ENCODE measurements around the gene MFSD11. TPM values are rescaled to one million over a fixed set of nuclear protein-coding genes. Genes with fewer than 3 reads are reported as not detected.
A peak's percentile ranks its signal among the peaks of the same experiment; 100 is the strongest.

The MFSD11 gene
- total and polyA plus RNA-seq, 2 donors (not counting 3 experiments of a cell fraction or from before 2014, with no cell fraction given): 23.5 to 35.2 TPM

DNA sequence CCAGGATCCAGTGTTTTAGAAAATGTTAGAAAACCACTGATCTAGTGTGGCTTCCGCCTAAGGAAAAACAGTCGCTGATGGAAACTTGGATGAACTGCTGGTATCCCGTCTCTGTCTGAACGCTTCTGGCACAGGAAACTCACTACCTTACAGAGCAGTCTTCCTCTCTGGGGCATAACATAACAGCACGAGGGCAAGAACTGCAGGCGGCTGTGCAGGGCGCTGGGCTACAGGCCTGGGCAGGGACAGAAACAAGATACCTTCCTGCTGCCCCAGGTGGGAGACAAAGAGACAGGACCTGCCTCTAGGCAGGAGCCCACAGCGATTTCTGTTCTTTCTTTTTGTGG, 37.7 kb upstream of the MFSD11 start:
- no peak overlapping the region for H3K4me3 ChIP-seq (replicated peaks in 1 of 3; ENCODE audit: insufficient read depth in 1 of 3, low read depth in 1 of 3, low read length in 3 of 3)
- no peaks in the 10 kb centered on the region for H4K20me1 ChIP-seq (replicated peaks; ENCODE audit: control insufficient read depth, extremely low read depth, insufficient read depth, low read length)
- intact Hi-C loops (cut with micrococcal nuclease) (no loop called here), dilution Hi-C loops (cut with MboI; ENCODE audit: extremely low pct_ligation_motif_present, low sequenced_read_pairs) (no loop called here)
- no peak overlapping the region for H2AFZ ChIP-seq (ENCODE audit: low read depth, low read length)
- no peaks in the 10 kb centered on the region for H3K36me3 ChIP-seq (ENCODE audit: control insufficient read depth in 2 of 2, extremely low read depth in 1 of 2, insufficient read depth in 2 of 2, low read length in 2 of 2)
- H3K9me3 ChIP-seq (replicated peaks; ENCODE audit: control insufficient read depth, insufficient read depth, low read length): no peaks in the 10 kb centered on the region
- POLR2A ChIA-PET: no interaction called here
- no peaks in the 10 kb centered on the region for H3K27me3 ChIP-seq (ENCODE audit: control insufficient read depth in 2 of 2, insufficient read depth in 2 of 2, low read length in 2 of 2)
- TSS peak; percentile 23 for BruUV-seq (replicated peaks)
- DNase-seq (ENCODE audit: low read depth, low spot score) (no peak), FAIRE-seq (no peak)
- no peaks in the 10 kb centered on the region for H3K9me1 ChIP-seq (replicated peaks; ENCODE audit: control insufficient read depth, extremely low read depth, insufficient read depth, low read length)
- TF ChIP-seq POLR2A (IDR thresholded peaks at IDR 0.05; ENCODE audit: low read depth, low read length) (no peak), GATA2 (IDR thresholded peaks at IDR 0.05; ENCODE audit: insufficient read depth, insufficient read length, low read depth, low read length) (no peak), JUN (IDR thresholded peaks at IDR 0.05; ENCODE audit: borderline replicate concordance, insufficient read depth, insufficient read length, low read depth) (no peak), CTCF (IDR thresholded peaks at IDR 0.05; ENCODE audit: extremely low read depth in 1 of 2, insufficient read depth in 1 of 2, low read depth in 1 of 2, low read length in 2 of 2) (no peak), FOS (IDR thresholded peaks at IDR 0.05; ENCODE audit: borderline replicate concordance, insufficient read depth, low read length) (no peak), POLR2AphosphoS5 (IDR thresholded peaks at IDR 0.05; ENCODE audit: insufficient read depth, low read depth, low read length) (no peak), MYC (IDR thresholded peaks at IDR 0.05; ENCODE audit: low read depth, low read length) (no peak), EZH2 (IDR thresholded peaks at IDR 0.05; ENCODE audit: borderline replicate concordance, low read depth, low read length, severe bottlenecking) (no peak)
- TF ChIP-seq, protein P1, sequence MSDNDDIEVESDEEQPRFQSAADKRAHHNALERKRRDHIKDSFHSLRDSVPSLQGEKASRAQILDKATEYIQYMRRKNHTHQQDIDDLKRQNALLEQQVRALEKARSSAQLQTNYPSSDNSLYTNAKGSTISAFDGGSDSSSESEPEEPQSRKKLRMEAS (IDR thresholded peaks at IDR 0.05; ENCODE audit: insufficient read depth, insufficient read length): no peak
- no peak overlapping the region for H3K4me2 ChIP-seq (ENCODE audit: insufficient read depth, low read length)
- H3K4me1 ChIP-seq (ENCODE audit: control insufficient read depth, extremely low read depth, insufficient read depth, low read length): peaks cover 39% of the 10 kb centered on the region
- H3K9ac ChIP-seq (replicated peaks; ENCODE audit: extremely low read depth, insufficient read depth, low read length): peak overlapping the region; percentile 46
- H3K27ac ChIP-seq (ENCODE audit: insufficient read depth, low read depth, low read length): peak overlapping the region; percentile 68
- peaks cover 68% of the 10 kb centered on the region for H3K79me2 ChIP-seq (ENCODE audit: control insufficient read depth, insufficient read depth, low read length)
- CTCF ChIA-PET: interaction anchor here (1.2 to 5.5 kb wide), 3 partner anchors 11 to 19 kb away, joined by 3 to 26 read pairs (median 9); partner anchors contain the start of gene MXRA7
